PC-3 (cell line): ENCODE measurements around the gene OBSL1. TPM values are rescaled to one million over a fixed set of nuclear protein-coding genes. Genes with fewer than 3 reads are reported as not detected.

Experiments used
- ATAC-seq: fragments of 200-7000 bp; cut with Tn5 transposase; 2 replicates; pipeline ENCODE4 v1.9.1; 2020; ENCODE audit warnings: mild to moderate bottlenecking, moderate library complexity
- BruUV-seq: library from RNA; stranded (reverse); fragments of 400-500 nt; replicated peaks from 2 replicates; lab custom pipeline; 2021; lab: Mats Ljungman, UMichigan
- CTCF ChIA-PET: fragments of 300-600 bp; sonication (Branson Sonifier 250); formaldehyde crosslinking; loops from one replicate; lab custom pipeline; 2022; ENCODE audit warnings: antibody characterized with exemption; lab: Charles Lee
- POLR2A ChIA-PET: fragments of 300-600 bp; sonication (Branson Sonifier 250); formaldehyde crosslinking; loops from one replicate; lab custom pipeline; 2022; ENCODE audit warnings: antibody characterized with exemption; ENCODE audit not compliant: unreplicated experiment; lab: Charles Lee
- DNase-seq: peaks from one replicate; pipeline ENCODE4 v3.0.0-alpha.2; 2015
- H2AFZ ChIP-seq: fragments of 300-600 bp; sonication (generic); 2 replicates; pipeline ENCODE4 v1.6.0; 2016; ENCODE audit warnings: antibody characterized with exemption, low read length
- H3F3A ChIP-seq: fragments of 300-600 bp; sonication (generic); one replicate; pipeline ENCODE4 v1.6.0; 2017; ENCODE audit warnings: antibody characterized with exemption, low read length, control low read depth, mild to moderate bottlenecking; ENCODE audit not compliant: unreplicated experiment
- H3K27ac ChIP-seq: fragments of 300-600 bp; sonication (generic); 2 replicates; pipeline ENCODE4 v1.5.1; 2016; ENCODE audit warnings: mild to moderate bottlenecking, low read length
- H3K27me3 ChIP-seq: fragments of 300-600 bp; sonication (generic); 2 replicates; pipeline ENCODE4 v1.6.1; 2016; ENCODE audit warnings: low read length, mixed read lengths
- H3K36me3 ChIP-seq: fragments of 300-600 bp; sonication (generic); 2 replicates; pipeline ENCODE4 v1.6.1; 2016; ENCODE audit warnings: low read depth, mixed run types, low read length, mixed read lengths
- H3K4me1 ChIP-seq: fragments of 300-600 bp; sonication (generic); 2 replicates; pipeline ENCODE4 v1.5.1; 2016; ENCODE audit warnings: low read length; ENCODE audit not compliant: insufficient read depth
- H3K4me2 ChIP-seq: fragments of 300-600 bp; sonication (generic); 2 replicates; pipeline ENCODE4 v1.6.0; 2016; ENCODE audit warnings: low read length
- H3K4me3 ChIP-seq: fragments of 300-600 bp; sonication (generic); 2 replicates; pipeline ENCODE4 v1.5.1; 2016; ENCODE audit warnings: mild to moderate bottlenecking, low read length, mixed read lengths
- H3K79me2 ChIP-seq: fragments of 300-600 bp; sonication (generic); 2 replicates; pipeline ENCODE4 v1.6.1; 2017; ENCODE audit warnings: low read length, mixed read lengths
- H3K9ac ChIP-seq: fragments of 300-600 bp; sonication (generic); 2 replicates; pipeline ENCODE4 v1.6.0; 2016; ENCODE audit warnings: mild to moderate bottlenecking, low read length
- H3K9me2 ChIP-seq: fragments of 300-600 bp; sonication (generic); replicated peaks from 2 replicates; pipeline ENCODE4 v1.6.1; 2016; ENCODE audit warnings: mixed run types, low read length, mixed read lengths
- H3K9me3 ChIP-seq: fragments of 300-600 bp; sonication (generic); 2 replicates; pipeline ENCODE4 v1.6.1; 2016; ENCODE audit warnings: low read length, mixed read lengths
- H4K20me1 ChIP-seq: fragments of 300-600 bp; sonication (generic); 2 replicates; pipeline ENCODE4 v1.6.1; 2016; ENCODE audit warnings: low read length, mixed read lengths
- EZH2 ChIP-seq: fragments of 300-600 bp; sonication (generic); IDR thresholded peaks from one replicate; pipeline ENCODE4 v1.6.1; 2017; ENCODE audit warnings: antibody characterized with exemption, mild to moderate bottlenecking, low read length; ENCODE audit not compliant: unreplicated experiment
- EZH2phosphoT487 ChIP-seq: fragments of 300-600 bp; sonication (generic); IDR thresholded peaks from 2 replicates; pipeline ENCODE4 v1.6.1; 2018; ENCODE audit warnings: mild to moderate bottlenecking, antibody characterized with exemption, low read length, borderline replicate concordance
- intact Hi-C: fragments of 100-400 bp; cut with micrococcal nuclease; formaldehyde crosslinking; loops from 2 replicates; pipeline ENCODE4 v1.9.0; 2023
- total RNA-seq: library from RNA; depleted of rRNA; stranded (reverse); fragments of >200 nt; gene quantifications from 2 replicates; pipeline ENCODE4 v1.2.3, GENCODE V29; 2014
- TF ChIP-seq, protein P1 (sequence below): fragments of 300-600 bp; sonication (generic); conservative IDR thresholded peaks from 2 replicates; pipeline ENCODE4 v1.5.1; 2017; ENCODE audit warnings: antibody characterized with exemption, low read depth, mild to moderate bottlenecking, low read length

OBSL1 gene
- total RNA-seq, 1 experiment from 2014 or later = 122 TPM

DNA sequence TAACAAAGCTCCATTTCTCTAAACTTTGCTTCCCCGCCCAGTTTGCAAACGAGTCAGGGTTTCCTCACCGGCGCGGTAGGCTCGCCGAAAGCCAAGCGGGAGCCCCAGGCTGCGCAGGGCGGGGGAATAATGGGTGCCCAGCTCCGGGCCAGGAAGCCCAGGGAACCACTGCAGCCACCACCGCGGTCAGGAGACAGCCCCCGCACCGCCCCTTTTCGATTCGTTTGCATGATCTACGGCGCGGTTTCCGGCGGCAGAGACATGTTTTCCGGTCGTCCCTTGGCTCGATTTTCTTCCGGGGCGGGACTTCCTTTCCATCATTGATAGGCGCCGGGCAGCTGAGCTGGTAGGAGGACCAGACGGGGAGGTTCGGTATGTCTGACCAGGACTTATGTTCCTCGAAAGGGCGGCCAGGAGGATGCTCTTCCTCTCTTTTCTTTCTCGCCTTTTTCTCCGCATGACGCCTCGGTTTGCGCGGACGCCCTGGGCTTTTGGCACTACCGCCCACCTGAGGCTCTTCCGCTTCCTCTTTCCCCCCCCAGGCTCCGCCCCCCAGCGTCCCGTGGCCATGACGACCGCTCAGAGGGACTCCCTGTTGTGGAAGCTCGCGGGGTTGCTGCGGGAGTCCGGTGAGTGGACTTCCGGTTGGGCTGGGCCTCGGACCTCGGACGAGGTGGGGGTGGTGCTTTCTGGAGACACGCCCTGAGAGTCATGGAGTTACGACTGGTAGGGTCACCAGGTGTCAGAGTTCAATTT is 26.4 kb upstream of the OBSL1 start, which contains the start of gene STK11IP:
Gene STK11IP, plus strand, starts transcription at position 306 of the 756 bp plus-strand sequence. Its CDS starts 263 bp downstream, at position 569.
- Histone ChIP-seq H3K9me3 (no peaks in the 10 kb centered on the region), H3K4me2 (peak within 1 kb of the TSS; percentile 94), H2AFZ (peak within 1 kb of the TSS; percentile 88), H3K27me3 (no peaks in the 10 kb centered on the region), H3K9me2 (no peaks in the 10 kb centered on the region), H4K20me1 (no peaks in the 10 kb centered on the region), H3F3A (no peaks in the 10 kb centered on the region), H3K79me2 (peaks cover 7% of the 10 kb centered on the region), H3K4me1 (peaks cover 15% of the 10 kb centered on the region), H3K4me3 (peak within 1 kb of the TSS; percentile 82), H3K27ac (peak within 1 kb of the TSS; percentile 75), H3K9ac (peak within 1 kb of the TSS; percentile 94), H3K36me3 (no peaks in the 10 kb centered on the region)
- CTCF ChIA-PET = interaction anchor here (0.6 to 0.9 kb wide), 2 partner anchors 43 to 92 kb away, joined by 4 to 5 read pairs; no protein-coding TSS in a partner anchor
- DNase-seq (peak; percentile 96), ATAC-seq (peak; percentile 94)
- POLR2A ChIA-PET = interaction anchor here (0.5 to 1.1 kb wide), 7 partner anchors 26 to 210 kb away, joined by 3 to 11 read pairs (median 5); partner anchors contain the start of genes CHPF, GMPPA and OBSL1
- intact Hi-C loops = loop anchor here (1.0 to 2.0 kb wide), 4 partner anchors 21 to 92 kb away; partner anchors contain the start of genes CHPF and OBSL1
- no TSS peak for BruUV-seq
- TF ChIP-seq EZH2 = no peak
- TF ChIP-seq, protein P1, sequence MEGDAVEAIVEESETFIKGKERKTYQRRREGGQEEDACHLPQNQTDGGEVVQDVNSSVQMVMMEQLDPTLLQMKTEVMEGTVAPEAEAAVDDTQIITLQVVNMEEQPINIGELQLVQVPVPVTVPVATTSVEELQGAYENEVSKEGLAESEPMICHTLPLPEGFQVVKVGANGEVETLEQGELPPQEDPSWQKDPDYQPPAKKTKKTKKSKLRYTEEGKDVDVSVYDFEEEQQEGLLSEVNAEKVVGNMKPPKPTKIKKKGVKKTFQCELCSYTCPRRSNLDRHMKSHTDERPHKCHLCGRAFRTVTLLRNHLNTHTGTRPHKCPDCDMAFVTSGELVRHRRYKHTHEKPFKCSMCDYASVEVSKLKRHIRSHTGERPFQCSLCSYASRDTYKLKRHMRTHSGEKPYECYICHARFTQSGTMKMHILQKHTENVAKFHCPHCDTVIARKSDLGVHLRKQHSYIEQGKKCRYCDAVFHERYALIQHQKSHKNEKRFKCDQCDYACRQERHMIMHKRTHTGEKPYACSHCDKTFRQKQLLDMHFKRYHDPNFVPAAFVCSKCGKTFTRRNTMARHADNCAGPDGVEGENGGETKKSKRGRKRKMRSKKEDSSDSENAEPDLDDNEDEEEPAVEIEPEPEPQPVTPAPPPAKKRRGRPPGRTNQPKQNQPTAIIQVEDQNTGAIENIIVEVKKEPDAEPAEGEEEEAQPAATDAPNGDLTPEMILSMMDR = no peak
- TF ChIP-seq EZH2phosphoT487 = no peak

DNA sequence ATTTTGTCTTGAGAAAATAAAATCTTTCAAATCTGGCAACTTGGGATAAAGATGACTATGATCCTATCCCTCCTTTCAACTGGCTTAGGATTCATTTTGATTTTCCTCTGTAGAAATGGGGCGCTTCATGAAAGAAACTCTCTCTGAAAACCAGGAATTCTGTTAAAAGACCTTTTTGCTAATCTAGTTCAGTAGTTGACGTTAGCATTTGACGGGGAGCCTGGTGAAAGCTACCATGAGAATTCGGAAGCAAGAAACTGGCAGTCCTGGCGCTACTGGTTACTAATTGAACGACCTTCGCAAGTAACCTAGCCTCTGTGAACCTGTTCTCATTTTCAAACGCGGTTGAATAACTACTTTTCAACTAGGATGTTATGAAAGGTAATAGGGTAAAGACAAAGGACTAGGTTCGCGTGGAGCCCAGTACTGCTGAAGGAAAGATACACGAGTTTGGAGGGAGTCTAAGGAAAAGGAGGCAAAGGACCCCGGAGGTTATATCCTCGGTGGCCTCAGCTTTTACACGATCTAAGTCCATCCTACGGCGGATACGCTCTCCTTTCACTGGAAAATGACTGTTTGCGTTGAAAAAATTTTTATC is 25.7 kb upstream of the OBSL1 start:
- Histone ChIP-seq H3K4me3 (peak overlapping the region; percentile 82), H3F3A (no peaks in the 10 kb centered on the region), H3K4me1 (peaks cover 15% of the 10 kb centered on the region), H4K20me1 (no peaks in the 10 kb centered on the region), H3K9ac (peak overlapping the region; percentile 94), H2AFZ (peak overlapping the region; percentile 88), H3K4me2 (peak overlapping the region; percentile 94), H3K79me2 (peaks cover 7% of the 10 kb centered on the region), H3K27ac (peak overlapping the region; percentile 75), H3K36me3 (no peaks in the 10 kb centered on the region), H3K9me2 (no peaks in the 10 kb centered on the region), H3K27me3 (no peaks in the 10 kb centered on the region), H3K9me3 (no peaks in the 10 kb centered on the region)
- peak; percentile 15 for DNase-seq
- TF ChIP-seq, protein P1 = no peak
- TF ChIP-seq EZH2 = no peak
- TF ChIP-seq EZH2phosphoT487 = no peak
- POLR2A ChIA-PET = interaction anchor here (0.5 to 1.1 kb wide), 6 partner anchors 26 to 209 kb away, joined by 3 to 11 read pairs (median 6); partner anchors contain the start of genes CHPF, GMPPA and OBSL1
- intact Hi-C loops = loop anchor here (1.0 to 2.0 kb wide), 4 partner anchors 20 to 92 kb away; partner anchors contain the start of genes CHPF and OBSL1
- CTCF ChIA-PET = interaction anchor here (0.9 kb wide), 1 partner anchor 92 kb away, joined by 5 read pairs; no protein-coding TSS in a partner anchor
- ATAC-seq = peak; percentile 12
- TSS peak; percentile 89 for BruUV-seq
